NCI-H82 treated with DMSO at 0.1 percent for 48 hours (cell line): ENCODE results near the gene LCN1.
"Not testable (repeated sequence)": the region's sequence is repeated elsewhere in the genome, so short reads cannot be mapped to it uniquely, and the experiment has no call there.

Source experiments
- DNase-seq: peaks from one replicate; lab custom pipeline; 2025; ENCODE audit not compliant: unreplicated experiment; lab: John Stamatoyannopoulos, UW

LCN1 gene

DNA sequence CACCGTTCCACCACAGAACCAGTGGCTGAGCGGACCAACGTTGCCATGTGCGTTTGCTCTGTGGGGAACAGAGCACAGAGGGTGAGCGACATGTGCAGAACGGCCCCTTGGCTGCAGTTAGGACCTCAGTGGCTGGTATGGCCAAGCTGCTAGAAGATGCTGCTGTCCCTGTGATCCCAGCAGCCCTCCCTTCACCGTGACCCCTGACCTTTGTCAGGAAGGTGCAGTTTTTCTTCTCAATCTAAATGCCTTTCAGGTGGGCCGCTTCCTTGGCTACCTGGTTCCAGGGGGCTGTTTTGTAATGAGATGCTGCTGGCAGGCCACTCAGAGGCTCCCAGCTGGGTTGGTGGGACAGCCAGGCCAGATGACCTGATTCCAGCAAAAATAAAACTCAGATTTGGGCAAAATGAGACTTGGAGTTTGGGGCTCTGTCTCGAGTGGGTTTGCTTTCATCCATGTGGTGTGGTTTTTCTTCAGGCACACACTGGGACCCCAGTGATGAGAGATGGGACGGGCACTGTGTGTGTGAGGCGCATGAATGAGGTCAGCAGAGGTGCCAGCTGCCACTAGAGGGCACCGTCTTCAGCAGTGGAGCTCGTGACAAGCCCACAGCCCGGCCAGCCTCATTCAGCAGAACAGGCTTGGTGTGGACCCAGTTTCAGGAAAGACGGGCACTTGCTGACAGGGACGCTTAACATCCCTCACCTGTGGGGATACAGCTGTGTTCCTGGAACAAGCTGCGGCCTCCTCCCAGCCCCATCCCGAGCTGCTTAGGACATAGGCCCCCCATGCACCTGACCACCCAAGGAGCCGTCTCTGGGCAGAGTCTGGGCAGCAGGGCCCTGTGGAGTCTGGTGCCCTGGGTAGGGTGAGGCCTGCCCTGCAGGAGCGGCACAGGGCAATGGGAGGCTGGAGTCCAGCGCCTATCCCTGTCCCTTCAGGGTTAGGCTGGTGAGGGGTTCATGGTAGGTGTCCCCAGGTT, 16.7 kb upstream of the LCN1 start:
- no peak for DNase-seq

- DNase-seq = no peak
Measured at GRCh38 chr9:135505406-135506187, 15.6 kb upstream of the LCN1 start.

DNA sequence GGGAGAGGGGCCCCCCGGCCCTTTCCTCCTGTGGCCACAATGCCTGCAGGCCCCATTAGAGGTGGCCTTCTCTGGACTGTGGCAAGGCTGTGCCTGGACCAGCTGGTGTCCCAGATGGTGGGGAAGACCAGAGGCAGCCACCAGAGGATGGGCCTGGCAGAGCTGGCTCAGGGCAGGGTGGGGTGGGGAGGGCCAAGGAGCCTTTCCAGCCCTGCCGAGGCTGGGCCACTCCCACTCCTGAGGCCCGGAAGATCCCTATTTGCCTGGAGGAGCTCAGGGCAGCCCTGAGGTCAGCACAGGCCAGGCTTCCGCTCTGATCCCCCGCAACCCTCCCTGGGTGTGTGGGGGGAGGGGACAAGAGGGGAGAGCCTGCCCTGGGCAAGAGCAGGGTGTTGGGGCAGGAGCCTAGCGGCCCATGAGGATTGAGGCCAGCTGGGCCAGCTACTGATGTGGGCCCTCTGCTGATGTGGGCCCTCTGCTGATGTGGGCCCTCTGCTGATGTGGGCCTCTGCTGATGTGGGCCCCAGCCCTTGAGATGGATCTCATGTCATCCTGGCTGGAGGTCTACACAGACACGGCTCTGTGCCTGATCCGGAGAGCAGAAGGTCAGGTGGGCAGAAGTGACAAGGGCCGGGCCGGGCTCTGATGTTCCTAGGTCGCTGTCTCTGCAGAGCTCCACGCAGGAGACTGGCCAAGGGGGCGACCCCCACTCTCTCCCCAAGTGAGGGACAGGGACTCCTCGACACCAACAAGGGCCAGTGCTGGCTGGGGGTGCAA, 14.7 kb upstream of the LCN1 start:
- peak; percentile 33 for DNase-seq

- no peak for DNase-seq
Measured at GRCh38 chr9:135507104-135508035, 13.9 kb upstream of the LCN1 start.

- DNase-seq = no peak
Measured at GRCh38 chr9:135508211-135508820, 12.9 kb upstream of the LCN1 start.

DNA sequence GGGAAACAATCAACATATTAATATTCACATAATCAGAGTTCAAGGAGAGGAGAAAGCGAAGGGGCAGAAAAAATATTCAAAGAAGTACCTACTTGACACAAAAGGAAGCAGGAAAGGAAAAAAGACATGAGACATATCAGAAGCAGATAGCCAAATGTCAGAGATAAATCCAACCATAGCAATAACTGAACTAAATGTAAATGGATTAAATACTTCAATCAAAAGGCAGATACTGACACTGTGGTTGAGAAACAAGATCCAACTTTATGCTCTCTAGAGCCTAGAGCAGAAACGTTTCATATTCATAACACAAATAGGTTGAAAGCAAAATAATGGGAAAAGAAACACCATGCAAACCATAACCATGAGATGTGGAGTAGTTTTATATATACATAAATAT, 11.8 kb upstream of the LCN1 start:
- no peak for DNase-seq

GRCh38 chr9:135512241-135512603, 9.0 kb upstream of the LCN1 start:
- no peak for DNase-seq

- no peak for DNase-seq
Measured at GRCh38 chr9:135512904-135513303, 8.3 kb upstream of the LCN1 start.

DNA sequence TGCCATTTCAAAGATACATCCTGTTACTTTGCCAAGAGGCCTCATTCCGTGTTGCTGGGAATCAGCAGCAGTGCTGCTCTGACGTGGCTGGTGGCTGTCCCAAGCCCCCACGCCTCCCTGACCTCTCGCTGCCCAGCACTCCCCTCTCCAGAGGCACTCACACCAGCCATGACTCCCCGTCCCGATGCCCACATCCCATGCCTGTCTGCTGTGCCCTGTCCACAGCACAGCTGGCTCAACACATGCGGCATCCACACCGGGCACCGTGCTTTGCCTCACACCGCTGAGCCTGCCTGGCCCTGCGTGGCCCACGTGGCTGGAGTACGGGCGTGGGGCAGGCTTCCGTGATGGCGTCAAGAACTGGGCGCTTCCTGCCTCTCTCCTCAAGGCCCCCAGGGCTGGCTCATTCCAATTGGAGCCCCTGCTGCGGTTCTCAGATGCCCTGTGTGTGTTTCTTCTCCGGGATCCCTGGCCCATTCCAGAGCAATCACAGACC, 7.8 kb upstream of the LCN1 start:
- DNase-seq = no peak

- DNase-seq = not testable (repeated sequence)
Measured at GRCh38 chr9:135513906-135514305, 7.3 kb upstream of the LCN1 start.

- DNase-seq = no peak
Measured at GRCh38 chr9:135514342-135515082, 6.7 kb upstream of the LCN1 start.

- no peak for DNase-seq
Measured at GRCh38 chr9:135515083-135515951, 5.9 kb upstream of the LCN1 start.

- no peak for DNase-seq
Measured at GRCh38 chr9:135516132-135516860, 4.9 kb upstream of the LCN1 start.

DNA sequence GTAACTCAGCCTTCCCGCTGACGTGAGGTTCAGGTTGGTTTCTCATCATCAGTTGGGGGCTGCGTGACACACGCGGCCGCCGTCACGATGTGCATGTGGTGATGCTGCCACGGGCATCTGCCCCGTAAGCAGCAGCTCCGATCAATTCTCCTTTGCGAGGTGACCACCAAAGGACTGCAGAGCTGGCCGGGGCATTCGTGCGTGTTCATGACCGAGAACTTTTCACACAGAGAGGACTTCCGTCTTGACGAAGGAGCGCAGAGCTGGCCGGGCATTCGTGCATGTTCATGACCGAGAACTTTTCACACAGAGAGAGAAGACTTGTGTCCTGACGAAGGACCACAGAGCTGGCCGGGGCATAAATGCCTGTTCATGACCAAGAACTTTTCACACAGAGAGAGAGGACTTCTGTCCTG, 3.8 kb upstream of the LCN1 start:
- DNase-seq = no peak

- no peak for DNase-seq
Measured at GRCh38 chr9:135519179-135519971, 1.9 kb upstream of the LCN1 start.

GRCh38 chr9:135521608-135522095, 412 bp downstream of the LCN1 start:
- no peak for DNase-seq
